GM23338 (cell line): Measurements from ENCODE around the gene STX11. TPM values are rescaled to one million over a fixed set of nuclear protein-coding genes. Genes with fewer than 3 reads are reported as not detected.

Source experiments
- ATAC-seq: fragments of 200-7000 bp; cut with Tn5 transposase; 3 replicates; pipeline ENCODE4 v1.9.1; 2020
- DNase-seq: peaks from one replicate; pipeline ENCODE4 v3.0.0-alpha.2; 2015; ENCODE audit warnings: low spot score
- H2AFZ ChIP-seq: fragments of 200-600 bp; sonication (generic); 2 replicates; pipeline ENCODE4 v1.8.0; 2016; ENCODE audit warnings: antibody characterized with exemption, mild to moderate bottlenecking, moderate library complexity
- H3F3A ChIP-seq: fragments of 200-600 bp; sonication (generic); replicated peaks from 2 replicates; pipeline ENCODE4 v1.8.0; 2017; ENCODE audit warnings: antibody characterized with exemption, mixed run types, low read depth
- H3K27ac ChIP-seq: fragments of 200-600 bp; sonication (generic); 2 replicates; pipeline ENCODE4 v1.6.1; 2016; ENCODE audit warnings: low read depth
- H3K27me3 ChIP-seq: fragments of 200-600 bp; sonication (generic); 2 replicates; pipeline ENCODE4 v1.8.0; 2016; ENCODE audit warnings: mild to moderate bottlenecking, mixed run types, moderate library complexity; ENCODE audit not compliant: insufficient read depth
- H3K36me3 ChIP-seq: fragments of 200-600 bp; sonication (generic); 2 replicates; pipeline ENCODE4 v1.8.0; 2016; ENCODE audit warnings: mild to moderate bottlenecking; ENCODE audit not compliant: insufficient read depth
- H3K4me1 ChIP-seq: fragments of 200-600 bp; sonication (generic); 2 replicates; pipeline ENCODE4 v1.8.0; 2016; ENCODE audit warnings: mild to moderate bottlenecking, moderate library complexity; ENCODE audit not compliant: insufficient read depth
- H3K4me2 ChIP-seq: fragments of 200-600 bp; sonication (generic); 2 replicates; pipeline ENCODE4 v1.7.1; 2017; ENCODE audit warnings: mixed run types
- H3K4me3 ChIP-seq: fragments of 200-600 bp; sonication (generic); 2 replicates; pipeline ENCODE4 v1.6.1; 2016; ENCODE audit warnings: mixed run types
- H3K79me2 ChIP-seq: fragments of 200-600 bp; sonication (generic); replicated peaks from 2 replicates; pipeline ENCODE4 v1.8.0; 2017; ENCODE audit warnings: mild to moderate bottlenecking; ENCODE audit not compliant: insufficient read depth
- H3K9me2 ChIP-seq: fragments of 200-600 bp; sonication (generic); 2 replicates; pipeline ENCODE4 v1.8.0; 2017; ENCODE audit not compliant: insufficient read depth
- H4K20me1 ChIP-seq: fragments of 200-600 bp; sonication (generic); replicated peaks from 2 replicates; pipeline ENCODE4 v1.8.0; 2017; ENCODE audit warnings: mild to moderate bottlenecking; ENCODE audit not compliant: insufficient read depth
- H3K27ac Mint-ChIP-seq: 2 replicates; pipeline ENCODE4 v1.8.0; 2020; ENCODE audit warnings: inconsistent platforms, mild to moderate bottlenecking, moderate library complexity, mixed read lengths
- H3K27me3 Mint-ChIP-seq: 3 replicates; pipeline ENCODE4 v1.8.0; 2022; ENCODE audit warnings: low read depth, mild to moderate bottlenecking, moderate library complexity, mixed read lengths, inconsistent platforms; ENCODE audit not compliant: insufficient read depth, poor library complexity
- H3K36me3 Mint-ChIP-seq: 3 replicates; pipeline ENCODE4 v1.8.0; 2021; ENCODE audit warnings: low read depth, mild to moderate bottlenecking, inconsistent platforms, moderate library complexity, mixed read lengths
- H3K4me1 Mint-ChIP-seq: 3 replicates; pipeline ENCODE4 v1.8.0; 2020; ENCODE audit warnings: mild to moderate bottlenecking, inconsistent platforms, mixed read lengths
- H3K4me3 Mint-ChIP-seq: 3 replicates; pipeline ENCODE4 v1.8.0; 2021; ENCODE audit warnings: moderate library complexity, mild to moderate bottlenecking, inconsistent platforms, mixed read lengths
- H3K9me3 Mint-ChIP-seq: 3 replicates; pipeline ENCODE4 v1.8.0; 2020; ENCODE audit warnings: moderate library complexity, mild to moderate bottlenecking, inconsistent platforms, mixed read lengths
- CREB1 ChIP-seq: fragments of 250-450 bp; sonication (Bioruptor Pico); IDR thresholded peaks from 2 replicates; pipeline ENCODE4 v1.5.0; 2020; ENCODE audit warnings: low read depth, mild to moderate bottlenecking, moderate library complexity
- EZH2phosphoT487 ChIP-seq: fragments of 200-600 bp; sonication (generic); IDR thresholded peaks from one replicate; pipeline ENCODE4 v1.8.1; 2018; ENCODE audit warnings: antibody characterized with exemption; ENCODE audit not compliant: unreplicated experiment
- NANOG ChIP-seq: IDR thresholded peaks from 2 replicates; pipeline ENCODE4 v1.6.1; 2016; ENCODE audit warnings: antibody characterized with exemption, borderline replicate concordance
- STAT1 ChIP-seq: IDR thresholded peaks from one replicate; pipeline ENCODE4 v1.6.1; 2016; ENCODE audit warnings: antibody characterized with exemption; ENCODE audit not compliant: unreplicated experiment
- ZNF114 ChIP-seq: fragments of 250-450 bp; sonication (Bioruptor Pico); IDR thresholded peaks from 2 replicates; pipeline ENCODE4 v1.5.0; 2020; ENCODE audit warnings: mild to moderate bottlenecking, moderate library complexity
- polyA plus RNA-seq: library from polyadenylated mRNA; unstranded; fragments of >200 nt; fragmentation: Nextera tagmentation; extraction: Ambion mirVana; gene quantifications from 2 replicates; pipeline ENCODE4 v1.2.1, GENCODE V29; 2016
- total RNA-seq: library from RNA; depleted of rRNA; stranded (reverse); fragments of >200 nt; shearing (Covaris generic); gene quantifications from 2 replicates; pipeline ENCODE4 v1.2.3, GENCODE V29; 2014
- TF ChIP-seq, protein P1 (sequence below): IDR thresholded peaks from 2 replicates; pipeline ENCODE4 v1.6.1; 2016; ENCODE audit warnings: antibody characterized with exemption
- TF ChIP-seq, protein P2 (sequence below): IDR thresholded peaks from one replicate; pipeline ENCODE4 v1.6.1; 2018; ENCODE audit warnings: antibody characterized with exemption; ENCODE audit not compliant: unreplicated experiment
- TF ChIP-seq, protein P3 (sequence below): fragments of 250-450 bp; sonication (Bioruptor Pico); IDR thresholded peaks from 2 replicates; pipeline ENCODE4 v1.5.0; 2020; ENCODE audit warnings: mild to moderate bottlenecking, moderate library complexity

Gene STX11
- total and polyA plus RNA-seq, 2 experiments from 2014 or later = 0.35 to 0.52 TPM

DNA sequence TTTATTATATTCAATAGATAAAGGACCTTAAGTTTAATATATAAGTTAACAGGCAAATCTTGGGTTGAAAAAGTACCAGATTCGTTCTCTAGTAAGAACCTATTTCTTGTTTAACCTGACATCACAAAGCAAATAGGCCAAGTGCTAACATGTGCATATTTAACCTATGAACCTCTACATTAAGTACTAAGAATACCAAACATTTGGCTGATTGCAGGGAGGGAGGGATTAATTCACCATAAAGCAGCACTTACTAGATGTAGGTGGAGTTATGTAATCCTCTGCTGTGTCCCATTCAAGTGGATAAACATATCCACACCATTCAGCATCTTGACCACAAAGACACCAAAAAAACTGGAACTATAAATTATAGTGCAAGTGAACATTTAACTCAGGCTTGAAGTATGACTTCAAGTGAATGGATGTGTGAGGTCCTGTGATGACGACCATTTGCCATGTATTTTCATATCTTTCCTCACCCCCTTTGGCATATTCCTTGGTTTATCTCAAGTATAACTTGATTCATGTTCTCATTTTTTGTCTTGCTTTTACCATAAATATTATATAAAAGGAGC is 10.2 kb downstream of the STX11 start:
- H3K4me1 Mint-ChIP-seq = peaks cover 15% of the 10 kb centered on the region
- H3K9me3 Mint-ChIP-seq = no peaks in the 10 kb centered on the region
- no peaks in the 10 kb centered on the region for H4K20me1 ChIP-seq
- H3K79me2 ChIP-seq = no peaks in the 10 kb centered on the region
- H3K9me2 ChIP-seq = 0 out of 2 replicates have a peak, but pooled peaks cover 4% of the 10 kb centered on the region
- peaks cover under 1% of the 10 kb centered on the region for H3K27me3 Mint-ChIP-seq
- H3K4me3 Mint-ChIP-seq = no peak overlapping the region
- ATAC-seq (no peak), DNase-seq (no peak)
- H3K27ac Mint-ChIP-seq = no peak overlapping the region
- no peaks in the 10 kb centered on the region for H3K36me3 Mint-ChIP-seq
- H3K27me3 ChIP-seq = no peaks in the 10 kb centered on the region
- no peak overlapping the region for H2AFZ ChIP-seq
- no peaks in the 10 kb centered on the region for H3F3A ChIP-seq
- no peak overlapping the region for H3K4me2 ChIP-seq
- H3K4me1 ChIP-seq = peaks cover 7% of the 10 kb centered on the region
- H3K4me3 ChIP-seq = no peak overlapping the region
- H3K36me3 ChIP-seq = no peaks in the 10 kb centered on the region
- no peak for TF ChIP-seq ZNF114 (CRISPR knock-in tag)
- TF ChIP-seq, protein P1, sequence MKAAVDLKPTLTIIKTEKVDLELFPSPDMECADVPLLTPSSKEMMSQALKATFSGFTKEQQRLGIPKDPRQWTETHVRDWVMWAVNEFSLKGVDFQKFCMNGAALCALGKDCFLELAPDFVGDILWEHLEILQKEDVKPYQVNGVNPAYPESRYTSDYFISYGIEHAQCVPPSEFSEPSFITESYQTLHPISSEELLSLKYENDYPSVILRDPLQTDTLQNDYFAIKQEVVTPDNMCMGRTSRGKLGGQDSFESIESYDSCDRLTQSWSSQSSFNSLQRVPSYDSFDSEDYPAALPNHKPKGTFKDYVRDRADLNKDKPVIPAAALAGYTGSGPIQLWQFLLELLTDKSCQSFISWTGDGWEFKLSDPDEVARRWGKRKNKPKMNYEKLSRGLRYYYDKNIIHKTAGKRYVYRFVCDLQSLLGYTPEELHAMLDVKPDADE = no peak
- no peak for TF ChIP-seq STAT1
- no peak for TF ChIP-seq NANOG
- TF ChIP-seq, protein P2, sequence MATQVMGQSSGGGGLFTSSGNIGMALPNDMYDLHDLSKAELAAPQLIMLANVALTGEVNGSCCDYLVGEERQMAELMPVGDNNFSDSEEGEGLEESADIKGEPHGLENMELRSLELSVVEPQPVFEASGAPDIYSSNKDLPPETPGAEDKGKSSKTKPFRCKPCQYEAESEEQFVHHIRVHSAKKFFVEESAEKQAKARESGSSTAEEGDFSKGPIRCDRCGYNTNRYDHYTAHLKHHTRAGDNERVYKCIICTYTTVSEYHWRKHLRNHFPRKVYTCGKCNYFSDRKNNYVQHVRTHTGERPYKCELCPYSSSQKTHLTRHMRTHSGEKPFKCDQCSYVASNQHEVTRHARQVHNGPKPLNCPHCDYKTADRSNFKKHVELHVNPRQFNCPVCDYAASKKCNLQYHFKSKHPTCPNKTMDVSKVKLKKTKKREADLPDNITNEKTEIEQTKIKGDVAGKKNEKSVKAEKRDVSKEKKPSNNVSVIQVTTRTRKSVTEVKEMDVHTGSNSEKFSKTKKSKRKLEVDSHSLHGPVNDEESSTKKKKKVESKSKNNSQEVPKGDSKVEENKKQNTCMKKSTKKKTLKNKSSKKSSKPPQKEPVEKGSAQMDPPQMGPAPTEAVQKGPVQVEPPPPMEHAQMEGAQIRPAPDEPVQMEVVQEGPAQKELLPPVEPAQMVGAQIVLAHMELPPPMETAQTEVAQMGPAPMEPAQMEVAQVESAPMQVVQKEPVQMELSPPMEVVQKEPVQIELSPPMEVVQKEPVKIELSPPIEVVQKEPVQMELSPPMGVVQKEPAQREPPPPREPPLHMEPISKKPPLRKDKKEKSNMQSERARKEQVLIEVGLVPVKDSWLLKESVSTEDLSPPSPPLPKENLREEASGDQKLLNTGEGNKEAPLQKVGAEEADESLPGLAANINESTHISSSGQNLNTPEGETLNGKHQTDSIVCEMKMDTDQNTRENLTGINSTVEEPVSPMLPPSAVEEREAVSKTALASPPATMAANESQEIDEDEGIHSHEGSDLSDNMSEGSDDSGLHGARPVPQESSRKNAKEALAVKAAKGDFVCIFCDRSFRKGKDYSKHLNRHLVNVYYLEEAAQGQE = no peak
- TF ChIP-seq EZH2phosphoT487 = no peak
- no peak overlapping the region for H3K27ac ChIP-seq

- Histone ChIP-seq H3K4me3 (no peak overlapping the region), H3F3A (no peaks in the 10 kb centered on the region), H3K79me2 (no peaks in the 10 kb centered on the region), H3K27me3 (no peaks in the 10 kb centered on the region), H3K27ac (no peak overlapping the region), H3K4me2 (no peak overlapping the region), H2AFZ (no peak overlapping the region), H3K4me1 (peaks cover 7% of the 10 kb centered on the region), H4K20me1 (no peaks in the 10 kb centered on the region), H3K36me3 (no peaks in the 10 kb centered on the region), H3K9me2 (0 out of 2 replicates have a peak, but pooled peaks cover 4% of the 10 kb centered on the region)
- no peak for DNase-seq
- H3K4me1 Mint-ChIP-seq = peaks cover 12% of the 10 kb centered on the region
- no peaks in the 10 kb centered on the region for H3K36me3 Mint-ChIP-seq
- H3K9me3 Mint-ChIP-seq = no peaks in the 10 kb centered on the region
- ATAC-seq = no peak
- H3K27me3 Mint-ChIP-seq = no peaks in the 10 kb centered on the region
- no peak overlapping the region for H3K27ac Mint-ChIP-seq
- no peak overlapping the region for H3K4me3 Mint-ChIP-seq
- TF ChIP-seq NANOG (no peak), CREB1 (CRISPR knock-in tag) (no peak)
- TF ChIP-seq, protein P3, sequence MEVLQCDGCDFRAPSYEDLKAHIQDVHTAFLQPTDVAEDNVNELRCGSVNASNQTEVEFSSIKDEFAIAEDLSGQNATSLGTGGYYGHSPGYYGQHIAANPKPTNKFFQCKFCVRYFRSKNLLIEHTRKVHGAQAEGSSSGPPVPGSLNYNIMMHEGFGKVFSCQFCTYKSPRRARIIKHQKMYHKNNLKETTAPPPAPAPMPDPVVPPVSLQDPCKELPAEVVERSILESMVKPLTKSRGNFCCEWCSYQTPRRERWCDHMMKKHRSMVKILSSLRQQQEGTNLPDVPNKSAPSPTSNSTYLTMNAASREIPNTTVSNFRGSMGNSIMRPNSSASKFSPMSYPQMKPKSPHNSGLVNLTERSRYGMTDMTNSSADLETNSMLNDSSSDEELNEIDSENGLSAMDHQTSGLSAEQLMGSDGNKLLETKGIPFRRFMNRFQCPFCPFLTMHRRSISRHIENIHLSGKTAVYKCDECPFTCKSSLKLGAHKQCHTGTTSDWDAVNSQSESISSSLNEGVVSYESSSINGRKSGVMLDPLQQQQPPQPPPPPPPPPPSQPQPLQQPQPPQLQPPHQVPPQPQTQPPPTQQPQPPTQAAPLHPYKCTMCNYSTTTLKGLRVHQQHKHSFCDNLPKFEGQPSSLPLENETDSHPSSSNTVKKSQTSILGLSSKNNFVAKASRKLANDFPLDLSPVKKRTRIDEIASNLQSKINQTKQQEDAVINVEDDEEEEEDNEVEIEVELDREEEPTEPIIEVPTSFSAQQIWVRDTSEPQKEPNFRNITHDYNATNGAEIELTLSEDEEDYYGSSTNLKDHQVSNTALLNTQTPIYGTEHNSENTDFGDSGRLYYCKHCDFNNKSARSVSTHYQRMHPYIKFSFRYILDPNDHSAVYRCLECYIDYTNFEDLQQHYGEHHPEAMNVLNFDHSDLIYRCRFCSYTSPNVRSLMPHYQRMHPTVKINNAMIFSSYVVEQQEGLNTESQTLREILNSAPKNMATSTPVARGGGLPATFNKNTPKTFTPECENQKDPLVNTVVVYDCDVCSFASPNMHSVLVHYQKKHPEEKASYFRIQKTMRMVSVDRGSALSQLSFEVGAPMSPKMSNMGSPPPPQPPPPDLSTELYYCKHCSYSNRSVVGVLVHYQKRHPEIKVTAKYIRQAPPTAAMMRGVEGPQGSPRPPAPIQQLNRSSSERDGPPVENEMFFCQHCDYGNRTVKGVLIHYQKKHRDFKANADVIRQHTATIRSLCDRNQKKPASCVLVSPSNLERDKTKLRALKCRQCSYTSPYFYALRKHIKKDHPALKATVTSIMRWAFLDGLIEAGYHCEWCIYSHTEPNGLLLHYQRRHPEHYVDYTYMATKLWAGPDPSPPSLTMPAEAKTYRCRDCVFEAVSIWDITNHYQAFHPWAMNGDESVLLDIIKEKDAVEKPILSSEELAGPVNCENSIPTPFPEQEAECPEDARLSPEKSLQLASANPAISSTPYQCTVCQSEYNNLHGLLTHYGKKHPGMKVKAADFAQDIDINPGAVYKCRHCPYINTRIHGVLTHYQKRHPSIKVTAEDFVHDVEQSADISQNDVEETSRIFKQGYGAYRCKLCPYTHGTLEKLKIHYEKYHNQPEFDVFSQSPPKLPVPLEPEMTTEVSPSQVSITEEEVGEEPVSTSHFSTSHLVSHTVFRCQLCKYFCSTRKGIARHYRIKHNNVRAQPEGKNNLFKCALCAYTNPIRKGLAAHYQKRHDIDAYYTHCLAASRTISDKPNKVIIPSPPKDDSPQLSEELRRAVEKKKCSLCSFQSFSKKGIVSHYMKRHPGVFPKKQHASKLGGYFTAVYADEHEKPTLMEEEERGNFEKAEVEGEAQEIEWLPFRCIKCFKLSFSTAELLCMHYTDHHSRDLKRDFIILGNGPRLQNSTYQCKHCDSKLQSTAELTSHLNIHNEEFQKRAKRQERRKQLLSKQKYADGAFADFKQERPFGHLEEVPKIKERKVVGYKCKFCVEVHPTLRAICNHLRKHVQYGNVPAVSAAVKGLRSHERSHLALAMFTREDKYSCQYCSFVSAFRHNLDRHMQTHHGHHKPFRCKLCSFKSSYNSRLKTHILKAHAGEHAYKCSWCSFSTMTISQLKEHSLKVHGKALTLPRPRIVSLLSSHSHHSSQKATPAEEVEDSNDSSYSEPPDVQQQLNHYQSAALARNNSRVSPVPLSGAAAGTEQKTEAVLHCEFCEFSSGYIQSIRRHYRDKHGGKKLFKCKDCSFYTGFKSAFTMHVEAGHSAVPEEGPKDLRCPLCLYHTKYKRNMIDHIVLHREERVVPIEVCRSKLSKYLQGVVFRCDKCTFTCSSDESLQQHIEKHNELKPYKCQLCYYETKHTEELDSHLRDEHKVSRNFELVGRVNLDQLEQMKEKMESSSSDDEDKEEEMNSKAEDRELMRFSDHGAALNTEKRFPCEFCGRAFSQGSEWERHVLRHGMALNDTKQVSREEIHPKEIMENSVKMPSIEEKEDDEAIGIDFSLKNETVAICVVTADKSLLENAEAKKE (CRISPR knock-in tag) = no peak
Observed at GRCh38 chr6:144161975-144162374, 11.7 kb downstream of the STX11 start.
